Endothelial cell of hepatic sinusoid (primary cell): ENCODE results near the gene DAZAP1.

Source experiments
- in situ Hi-C: cut with HindIII; loops from 2 replicates; pipeline ENCODE4 v1.10.0; 2017; ENCODE audit warnings: low sequenced_read_pairs

The DAZAP1 gene

GRCh38 chr19:1453525-1454364, 46.4 kb downstream of the DAZAP1 start:
- in situ Hi-C loops: no loop called here

GRCh38 chr19:1455002-1455335, 47.6 kb downstream of the DAZAP1 start:
- in situ Hi-C loops: no loop called here

GRCh38 chr19:1455336-1456120, 48.1 kb downstream of the DAZAP1 start:
- in situ Hi-C loops: no loop called here

- in situ Hi-C loops: no loop called here
These were observed 48.9 kb downstream of the DAZAP1 start for GRCh38 chr19:1456121-1456900.

- in situ Hi-C loops: no loop called here
These were observed 49.8 kb downstream of the DAZAP1 start for GRCh38 chr19:1457031-1457739.

GRCh38 chr19:1457892-1458291, 50.5 kb downstream of the DAZAP1 start:
- in situ Hi-C loops: no loop called here

GRCh38 chr19:1459479-1459878, 52.1 kb downstream of the DAZAP1 start:
- in situ Hi-C loops: no loop called here

GRCh38 chr19:1460033-1460995, 52.9 kb downstream of the DAZAP1 start:
- in situ Hi-C loops: no loop called here

- in situ Hi-C loops: no loop called here
These were observed 54.5 kb downstream of the DAZAP1 start for GRCh38 chr19:1461862-1462261.

- in situ Hi-C loops: no loop called here
These were observed 58.0 kb downstream of the DAZAP1 start for GRCh38 chr19:1465191-1466016.

- in situ Hi-C loops: no loop called here
These were observed 58.7 kb downstream of the DAZAP1 start for GRCh38 chr19:1466018-1466460.

- in situ Hi-C loops: no loop called here
These were observed 59.3 kb downstream of the DAZAP1 start for GRCh38 chr19:1466461-1467214.

- in situ Hi-C loops: no loop called here
These were observed 59.8 kb downstream of the DAZAP1 start for GRCh38 chr19:1467215-1467489.

GRCh38 chr19:1467490-1468273, 60.3 kb downstream of the DAZAP1 start:
- in situ Hi-C loops: no loop called here

- in situ Hi-C loops: no loop called here
These were observed 61.0 kb downstream of the DAZAP1 start for GRCh38 chr19:1468274-1468820.

- in situ Hi-C loops: no loop called here
These were observed 61.5 kb downstream of the DAZAP1 start for GRCh38 chr19:1468821-1469254.
